ENCODE results near the gene RFX4.

RFX4 gene

GRCh38 chr12:106629797-106630659 lies 47.2 kb downstream of the RFX4 start:
- Histone ChIP-seq H3K27ac (no peak overlapping the region), H3K36me3 (ENCODE audit: insufficient read depth) (no peaks in the 10 kb centered on the region), H2AFZ (ENCODE audit: low read depth) (no peak overlapping the region), H3K4me2 (no peak overlapping the region), H4K20me1 (ENCODE audit: insufficient read depth) (no peaks in the 10 kb centered on the region), H3K4me3 (IDR thresholded peaks at IDR 0.05; ENCODE audit: insufficient read depth, low read depth, low read length) (no peak overlapping the region), H3K27me3 (ENCODE audit: insufficient read depth, low read depth) (no peaks in the 10 kb centered on the region), H3K4me1 (ENCODE audit: low read depth, poor library complexity, severe bottlenecking) (no peaks in the 10 kb centered on the region), H3K9ac (no peak overlapping the region), H3K79me2 (ENCODE audit: insufficient read depth, low read depth) (no peaks in the 10 kb centered on the region)
- TF ChIP-seq CTCF (conservative IDR thresholded peaks at IDR 0.05; ENCODE audit: low read depth, low read length) = no peak

GRCh38 chr12:106631150-106631549 lies 48.3 kb downstream of the RFX4 start:
- no peaks in the 10 kb centered on the region for H3K79me2 ChIP-seq (ENCODE audit: insufficient read depth, low read depth)
- H3K4me1 ChIP-seq (ENCODE audit: low read depth, poor library complexity, severe bottlenecking) = no peaks in the 10 kb centered on the region
- no peak overlapping the region for H3K4me3 ChIP-seq (IDR thresholded peaks at IDR 0.05; ENCODE audit: insufficient read depth, low read depth, low read length)
- no peaks in the 10 kb centered on the region for H4K20me1 ChIP-seq (ENCODE audit: insufficient read depth)
- H3K4me2 ChIP-seq = no peak overlapping the region
- no peak overlapping the region for H2AFZ ChIP-seq (ENCODE audit: low read depth)
- no peaks in the 10 kb centered on the region for H3K27me3 ChIP-seq (ENCODE audit: insufficient read depth, low read depth)
- H3K36me3 ChIP-seq (ENCODE audit: insufficient read depth) = no peaks in the 10 kb centered on the region
- TF ChIP-seq CTCF (conservative IDR thresholded peaks at IDR 0.05; ENCODE audit: low read depth, low read length) = no peak
- no peak overlapping the region for H3K9ac ChIP-seq
- no peak overlapping the region for H3K27ac ChIP-seq

GRCh38 chr12:106631797-106632196 lies 49.0 kb downstream of the RFX4 start:
- H2AFZ ChIP-seq (ENCODE audit: low read depth) = no peak overlapping the region
- H3K9ac ChIP-seq = no peak overlapping the region
- no peaks in the 10 kb centered on the region for H3K4me1 ChIP-seq (ENCODE audit: low read depth, poor library complexity, severe bottlenecking)
- no peaks in the 10 kb centered on the region for H3K27me3 ChIP-seq (ENCODE audit: insufficient read depth, low read depth)
- H3K4me2 ChIP-seq = no peak overlapping the region
- no peak overlapping the region for H3K27ac ChIP-seq
- H3K36me3 ChIP-seq (ENCODE audit: insufficient read depth) = no peaks in the 10 kb centered on the region
- TF ChIP-seq CTCF (conservative IDR thresholded peaks at IDR 0.05; ENCODE audit: low read depth, low read length) = no peak
- no peaks in the 10 kb centered on the region for H4K20me1 ChIP-seq (ENCODE audit: insufficient read depth)
- no peak overlapping the region for H3K4me3 ChIP-seq (IDR thresholded peaks at IDR 0.05; ENCODE audit: insufficient read depth, low read depth, low read length)
- no peaks in the 10 kb centered on the region for H3K79me2 ChIP-seq (ENCODE audit: insufficient read depth, low read depth)

- no peak overlapping the region for H2AFZ ChIP-seq (ENCODE audit: low read depth)
- no peak overlapping the region for H3K9ac ChIP-seq
- H3K4me2 ChIP-seq = no peak overlapping the region
- no peaks in the 10 kb centered on the region for H3K4me1 ChIP-seq (ENCODE audit: low read depth, poor library complexity, severe bottlenecking)
- no peaks in the 10 kb centered on the region for H3K36me3 ChIP-seq (ENCODE audit: insufficient read depth)
- no peak overlapping the region for H3K27ac ChIP-seq
- no peaks in the 10 kb centered on the region for H3K27me3 ChIP-seq (ENCODE audit: insufficient read depth, low read depth)
- H3K4me3 ChIP-seq (IDR thresholded peaks at IDR 0.05; ENCODE audit: insufficient read depth, low read depth, low read length) = no peak overlapping the region
- no peaks in the 10 kb centered on the region for H3K79me2 ChIP-seq (ENCODE audit: insufficient read depth, low read depth)
- H4K20me1 ChIP-seq (ENCODE audit: insufficient read depth) = no peaks in the 10 kb centered on the region
- no peak for TF ChIP-seq CTCF (conservative IDR thresholded peaks at IDR 0.05; ENCODE audit: low read depth, low read length)
Observed at GRCh38 chr12:106632797-106633450, 50.1 kb downstream of the RFX4 start.

Measured in KMS-11 (cell line).